CD4-positive, alpha-beta T cell (primary cell): Measurements from ENCODE around the gene CAMSAP1. TPM values are rescaled to one million over a fixed set of nuclear protein-coding genes. Genes with fewer than 3 reads are reported as not detected.

Source experiments
- ATAC-seq: fragments of 200-7000 bp; cut with Tn5 transposase; one replicate; pipeline ENCODE4 v1.10.0; 2022; ENCODE audit warnings: mild to moderate bottlenecking; ENCODE audit not compliant: poor library complexity
- CTCF ChIA-PET: fragments of 350-600 bp; sonication (Branson Sonifier 250); formaldehyde crosslinking; loops from one replicate; lab custom pipeline; 2021; ENCODE audit warnings: antibody characterized with exemption, inconsistent platforms; lab: Charles Lee
- POLR2A ChIA-PET: fragments of 350-600 bp; sonication (Branson Sonifier 250); formaldehyde crosslinking; loops from one replicate; lab custom pipeline; 2021; ENCODE audit warnings: antibody characterized with exemption, inconsistent platforms; lab: Charles Lee
- DNase-seq, 14 experiments: peaks; one replicate each; pipeline ENCODE4 v3.0.0-alpha.2; 2013 to 2020; ENCODE audit warnings: mixed read lengths in 2 of 14
- H3K27ac ChIP-seq, 2 donors: one replicate each; pipeline versions ENCODE4 v1.5.1 to v1.7.0; 2013; ENCODE audit warnings: low read length in 2 of 2, low read depth in 1 of 2, mild to moderate bottlenecking in 1 of 2
- H3K27me3 ChIP-seq, 2 experiments: 1 replicate in 1 of 2; 2 replicates in 1 of 2; pipeline versions ENCODE4 v1.6.1 to v1.7.0; 2013; ENCODE audit warnings: low read length in 2 of 2, control low read depth in 1 of 2, mild to moderate bottlenecking in 1 of 2, moderate library complexity in 1 of 2; ENCODE audit not compliant: insufficient read depth in 2 of 2, control insufficient read depth in 1 of 2
- H3K36me3 ChIP-seq: one replicate; pipeline ENCODE4 v1.6.1; 2013; ENCODE audit warnings: low read length, control low read depth; ENCODE audit not compliant: insufficient read depth
- H3K4me1 ChIP-seq: one replicate; pipeline ENCODE4 v1.6.1; 2013; ENCODE audit warnings: low read length, control low read depth; ENCODE audit not compliant: insufficient read depth
- H3K4me3 ChIP-seq: one replicate; pipeline ENCODE4 v1.5.1; 2013; ENCODE audit warnings: mild to moderate bottlenecking, low read length, moderate library complexity
- H3K9me3 ChIP-seq, 2 experiments: 1 replicate in 1 of 2; 2 replicates in 1 of 2; pipeline versions ENCODE4 v1.6.1 to v1.7.0; 2013; ENCODE audit warnings: low read length in 2 of 2, mild to moderate bottlenecking in 2 of 2, control low read depth in 1 of 2, moderate library complexity in 1 of 2; ENCODE audit not compliant: control insufficient read depth in 1 of 2, insufficient read depth in 1 of 2
- H3K27ac Mint-ChIP-seq: one replicate; pipeline ENCODE4 v1.8.0; 2020; ENCODE audit warnings: mixed read lengths
- H3K27me3 Mint-ChIP-seq: one replicate; pipeline ENCODE4 v1.8.0; 2021; ENCODE audit warnings: mixed read lengths
- H3K36me3 Mint-ChIP-seq: one replicate; pipeline ENCODE4 v1.8.0; 2021; ENCODE audit warnings: low read depth, mixed read lengths
- H3K4me1 Mint-ChIP-seq: one replicate; pipeline ENCODE4 v1.8.0; 2021; ENCODE audit warnings: low read depth, mixed read lengths
- H3K4me3 Mint-ChIP-seq: one replicate; pipeline ENCODE4 v1.8.0; 2020; ENCODE audit warnings: mild to moderate bottlenecking, mixed read lengths
- H3K9me3 Mint-ChIP-seq: one replicate; pipeline ENCODE4 v1.8.0; 2020; ENCODE audit warnings: mixed read lengths
- CTCF ChIP-seq: fragments of 200-600 bp; IDR thresholded peaks from one replicate; pipeline ENCODE4 v1.8.0; 2022; ENCODE audit warnings: antibody characterized with exemption, mild to moderate bottlenecking
- intact Hi-C, 2 experiments: fragments of 100-400 bp; cut with DNase I in 1 of 2; cut with micrococcal nuclease in 1 of 2; formaldehyde crosslinking; loops; one replicate each; pipeline versions ENCODE4 v1.15.1 to v1.9.0; 2023 to 2025; cut with DNase I, micrococcal nuclease
- total RNA-seq, 174 experiments: library from RNA in 2 of 174; stranded (reverse) in 2 of 174; gene quantifications; one replicate each; pipeline ENCODE4 v1.2.3 and lab custom pipeline; 2021 to 2026

CAMSAP1 gene
- total RNA-seq, 2 experiments from 2014 or later, result 16.8 to 18.2 TPM

DNA sequence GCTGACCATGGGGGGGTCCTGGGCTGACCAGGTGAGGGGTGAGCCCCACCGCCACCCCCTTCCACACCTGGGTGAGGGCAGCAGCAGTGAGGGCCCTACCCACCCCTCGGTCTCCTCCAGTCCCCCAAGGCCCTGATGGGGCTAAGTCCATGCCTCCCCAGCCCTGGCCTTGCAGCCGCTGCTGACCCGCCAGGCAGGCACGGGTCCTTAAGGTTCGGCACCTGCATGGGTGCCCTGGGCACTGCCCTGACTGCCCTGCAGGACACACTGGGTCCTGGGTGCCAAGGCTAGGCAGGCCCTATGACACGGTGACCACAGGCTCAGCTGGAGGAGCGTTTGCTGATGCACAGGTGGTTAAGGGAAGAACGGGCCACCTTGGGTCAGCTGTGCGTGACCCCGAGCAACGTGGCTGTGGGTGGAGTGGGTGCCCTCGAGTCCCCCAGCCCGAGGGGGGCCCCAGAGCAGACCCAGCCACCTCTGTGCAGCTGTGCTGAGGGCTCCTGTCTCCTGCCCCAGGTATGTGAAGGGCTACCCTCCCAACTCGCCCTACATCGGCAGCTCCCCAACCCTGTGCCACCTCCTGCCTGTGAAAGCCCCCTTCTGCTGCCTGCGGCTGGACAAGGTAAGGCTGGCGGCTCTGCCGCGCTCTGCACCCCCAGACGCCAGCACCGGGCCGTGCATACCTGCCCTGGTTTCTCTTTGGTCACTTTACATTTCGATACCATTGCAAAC lies 132.4 kb downstream of the CAMSAP1 start:
- H3K9me3 ChIP-seq, result no peaks in the 10 kb centered on the region
- CTCF ChIA-PET, result no interaction called here
- POLR2A ChIA-PET, result no interaction called here
- no peak overlapping the region for H3K4me3 ChIP-seq
- Mint-ChIP-seq H3K4me1 (no peaks in the 10 kb centered on the region), H3K27ac (no peak overlapping the region), H3K27me3 (no peaks in the 10 kb centered on the region), H3K4me3 (no peak overlapping the region), H3K9me3 (no peaks in the 10 kb centered on the region), H3K36me3 (no peaks in the 10 kb centered on the region)
- H3K4me1 ChIP-seq, result no peaks in the 10 kb centered on the region
- no peaks in the 10 kb centered on the region for H3K36me3 ChIP-seq
- intact Hi-C loops, result no loop called here
- TF ChIP-seq CTCF, result no peak
- H3K27ac ChIP-seq, result no peak overlapping the region
- DNase-seq, result no peak
- no peaks in the 10 kb centered on the region for H3K27me3 ChIP-seq
- ATAC-seq, result no peak

GRCh38 chr9:135774239-135774747 lies 133.1 kb downstream of the CAMSAP1 start:
- H3K4me1 Mint-ChIP-seq, result no peaks in the 10 kb centered on the region
- intact Hi-C loops, result no loop called here
- CTCF ChIA-PET, result no interaction called here

DNA sequence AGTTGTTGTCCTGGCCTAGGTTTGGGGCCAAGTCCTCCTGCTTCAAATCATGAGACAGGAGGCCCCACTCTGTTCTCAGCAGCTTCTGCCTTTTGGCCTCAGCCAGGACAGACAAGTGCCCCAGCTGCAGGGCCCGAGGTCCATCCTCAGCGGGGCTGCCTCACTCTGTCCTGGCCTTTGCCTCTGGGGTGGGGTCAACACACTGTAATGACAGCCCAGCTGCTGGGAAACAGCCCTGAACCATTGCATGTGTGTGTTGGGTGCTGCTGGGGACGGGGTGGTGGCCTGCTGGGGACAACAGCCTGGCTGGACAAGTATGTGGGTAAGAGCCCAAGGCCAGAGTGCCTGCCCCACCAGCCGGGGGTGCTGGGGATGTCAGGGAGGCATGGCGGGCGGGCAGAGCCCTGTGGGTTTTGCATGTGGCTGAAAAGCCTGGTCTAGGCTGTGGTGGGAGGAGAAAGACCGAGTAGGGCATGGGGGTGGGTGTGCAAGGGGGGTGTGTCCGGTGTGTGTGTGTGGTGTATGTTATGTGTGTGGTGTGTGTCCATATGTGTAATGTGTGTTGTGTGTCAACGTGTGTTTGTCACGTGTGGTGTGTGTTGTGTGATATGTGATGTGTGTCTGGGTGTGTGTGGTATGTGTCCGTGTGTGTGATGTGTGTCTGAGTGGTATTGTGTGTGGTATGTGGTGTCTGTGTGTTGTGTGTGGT lies 133.7 kb downstream of the CAMSAP1 start:
- TF ChIP-seq CTCF, result no peak
- Mint-ChIP-seq H3K4me3 (no peak overlapping the region), H3K4me1 (no peaks in the 10 kb centered on the region), H3K36me3 (no peaks in the 10 kb centered on the region), H3K27ac (no peak overlapping the region), H3K27me3 (no peaks in the 10 kb centered on the region), H3K9me3 (no peaks in the 10 kb centered on the region)
- Histone ChIP-seq H3K9me3 (peaks cover 0 to 8% of the 10 kb centered on the region in 2 experiments), H3K4me3 (no peak overlapping the region), H3K27me3 (no peaks in the 10 kb centered on the region), H3K4me1 (no peaks in the 10 kb centered on the region), H3K36me3 (no peaks in the 10 kb centered on the region), H3K27ac (no peak overlapping the region)
- DNase-seq (no peak), ATAC-seq (no peak)
- POLR2A ChIA-PET, result no interaction called here
- intact Hi-C loops, result no loop called here
- CTCF ChIA-PET, result no interaction called here

More at GRCh38 chr9:135774239-135774747, 133.1 kb downstream of the CAMSAP1 start:
- no peak overlapping the region for H3K4me3 ChIP-seq
- H3K4me3 Mint-ChIP-seq, result no peak overlapping the region
- no peaks in the 10 kb centered on the region for H3K27me3 Mint-ChIP-seq
- H3K36me3 Mint-ChIP-seq, result no peaks in the 10 kb centered on the region
- H3K36me3 ChIP-seq, result no peaks in the 10 kb centered on the region
- ATAC-seq (no peak), DNase-seq (no peak)
- no peaks in the 10 kb centered on the region for H3K9me3 Mint-ChIP-seq
- H3K27ac Mint-ChIP-seq, result no peak overlapping the region
- peaks cover 0 to 2% of the 10 kb centered on the region in 2 experiments for H3K9me3 ChIP-seq
- H3K27me3 ChIP-seq, result no peaks in the 10 kb centered on the region
- H3K27ac ChIP-seq, result no peak overlapping the region
- POLR2A ChIA-PET, result no interaction called here
- no peak for TF ChIP-seq CTCF
- H3K4me1 ChIP-seq, result no peaks in the 10 kb centered on the region
